Adrenal gland (tissue), 5 donors: ENCODE measurements around the gene CLIC4.

ENCODE experiments used
- POLR2A ChIP-seq, 2 donors: fragments of 450-650 bp; IDR thresholded peaks; one replicate each; pipeline ENCODE4 v1.6.1; 2017; ENCODE audit warnings: antibody characterized with exemption in 2 of 2, mild to moderate bottlenecking in 2 of 2, moderate library complexity in 1 of 2
- TF ChIP-seq, protein P1 (sequence below), 6 experiments: fragments of 450-650 bp in 4 of 6; fragments of 200-600 bp in 2 of 6; sonication (generic) in 1 of 6; IDR thresholded peaks; 1 replicate in 5 of 6; 2 replicates in 1 of 6; pipeline versions ENCODE4 v1.5.1 to v1.8.0; 2016 to 2021; ENCODE audit warnings: antibody characterized with exemption in 6 of 6, mild to moderate bottlenecking in 2 of 6, moderate library complexity in 1 of 6
- donor health status: DM: no; HTN: no; CAD: no.

GRCh38 chr1:24867084-24867870, 122.0 kb downstream of the CLIC4 start:
- TF ChIP-seq, protein P1, sequence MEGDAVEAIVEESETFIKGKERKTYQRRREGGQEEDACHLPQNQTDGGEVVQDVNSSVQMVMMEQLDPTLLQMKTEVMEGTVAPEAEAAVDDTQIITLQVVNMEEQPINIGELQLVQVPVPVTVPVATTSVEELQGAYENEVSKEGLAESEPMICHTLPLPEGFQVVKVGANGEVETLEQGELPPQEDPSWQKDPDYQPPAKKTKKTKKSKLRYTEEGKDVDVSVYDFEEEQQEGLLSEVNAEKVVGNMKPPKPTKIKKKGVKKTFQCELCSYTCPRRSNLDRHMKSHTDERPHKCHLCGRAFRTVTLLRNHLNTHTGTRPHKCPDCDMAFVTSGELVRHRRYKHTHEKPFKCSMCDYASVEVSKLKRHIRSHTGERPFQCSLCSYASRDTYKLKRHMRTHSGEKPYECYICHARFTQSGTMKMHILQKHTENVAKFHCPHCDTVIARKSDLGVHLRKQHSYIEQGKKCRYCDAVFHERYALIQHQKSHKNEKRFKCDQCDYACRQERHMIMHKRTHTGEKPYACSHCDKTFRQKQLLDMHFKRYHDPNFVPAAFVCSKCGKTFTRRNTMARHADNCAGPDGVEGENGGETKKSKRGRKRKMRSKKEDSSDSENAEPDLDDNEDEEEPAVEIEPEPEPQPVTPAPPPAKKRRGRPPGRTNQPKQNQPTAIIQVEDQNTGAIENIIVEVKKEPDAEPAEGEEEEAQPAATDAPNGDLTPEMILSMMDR (IDR thresholded peaks at IDR 0.05): no peak
- TF ChIP-seq POLR2A (IDR thresholded peaks at IDR 0.05): no peak
